Measurements from ENCODE around the gene GALNT8. TPM values are rescaled to one million over a fixed set of nuclear protein-coding genes. Genes with fewer than 3 reads are reported as not detected.

GALNT8 gene
- total and polyA plus RNA-seq, 9 of the 15 experiments (the other 6 are each of a cell fraction or from before 2014, with no cell fraction given), result 0.11 to 0.23 (median 0.21) TPM; not detected in 6

DNA sequence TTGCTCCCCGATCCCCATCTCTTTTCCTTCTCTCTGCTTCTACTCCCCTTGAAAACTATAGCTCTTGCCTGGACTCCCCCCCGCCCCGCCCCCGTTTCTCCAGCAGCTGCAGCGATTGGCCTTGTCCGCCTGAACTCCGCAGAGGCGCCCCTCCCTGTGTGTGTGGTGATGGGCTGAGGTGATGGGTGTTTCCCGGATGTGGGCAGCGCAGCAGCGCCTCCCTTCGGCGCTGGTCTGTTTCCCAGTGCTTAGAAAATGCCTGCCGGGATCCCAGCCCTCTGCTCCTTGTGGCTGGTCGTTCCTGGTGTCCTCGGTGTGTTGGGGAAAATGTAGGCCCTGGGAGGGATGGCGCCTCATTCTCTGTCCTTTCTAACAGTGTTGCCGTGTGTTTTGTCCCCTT, 43.3 kb downstream of the GALNT8 start (continued):
- peak in 1 of 2 experiments; percentile 26; a peak in 2 of 4 replicates for TF ChIP-seq RAD21 (CRISPR knock-in tag; conservative IDR thresholded peaks at IDR 0.05 in 1 of 2, IDR thresholded peaks at IDR 0.05 in 1 of 2)
- TF ChIP-seq, protein P1, sequence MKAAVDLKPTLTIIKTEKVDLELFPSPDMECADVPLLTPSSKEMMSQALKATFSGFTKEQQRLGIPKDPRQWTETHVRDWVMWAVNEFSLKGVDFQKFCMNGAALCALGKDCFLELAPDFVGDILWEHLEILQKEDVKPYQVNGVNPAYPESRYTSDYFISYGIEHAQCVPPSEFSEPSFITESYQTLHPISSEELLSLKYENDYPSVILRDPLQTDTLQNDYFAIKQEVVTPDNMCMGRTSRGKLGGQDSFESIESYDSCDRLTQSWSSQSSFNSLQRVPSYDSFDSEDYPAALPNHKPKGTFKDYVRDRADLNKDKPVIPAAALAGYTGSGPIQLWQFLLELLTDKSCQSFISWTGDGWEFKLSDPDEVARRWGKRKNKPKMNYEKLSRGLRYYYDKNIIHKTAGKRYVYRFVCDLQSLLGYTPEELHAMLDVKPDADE (conservative IDR thresholded peaks at IDR 0.05; ENCODE audit: control insufficient read depth, low read depth, low read length), result no peak
- TF ChIP-seq RB1 (IDR thresholded peaks at IDR 0.05; ENCODE audit: low read depth), result no peak
- TF ChIP-seq, protein P2, sequence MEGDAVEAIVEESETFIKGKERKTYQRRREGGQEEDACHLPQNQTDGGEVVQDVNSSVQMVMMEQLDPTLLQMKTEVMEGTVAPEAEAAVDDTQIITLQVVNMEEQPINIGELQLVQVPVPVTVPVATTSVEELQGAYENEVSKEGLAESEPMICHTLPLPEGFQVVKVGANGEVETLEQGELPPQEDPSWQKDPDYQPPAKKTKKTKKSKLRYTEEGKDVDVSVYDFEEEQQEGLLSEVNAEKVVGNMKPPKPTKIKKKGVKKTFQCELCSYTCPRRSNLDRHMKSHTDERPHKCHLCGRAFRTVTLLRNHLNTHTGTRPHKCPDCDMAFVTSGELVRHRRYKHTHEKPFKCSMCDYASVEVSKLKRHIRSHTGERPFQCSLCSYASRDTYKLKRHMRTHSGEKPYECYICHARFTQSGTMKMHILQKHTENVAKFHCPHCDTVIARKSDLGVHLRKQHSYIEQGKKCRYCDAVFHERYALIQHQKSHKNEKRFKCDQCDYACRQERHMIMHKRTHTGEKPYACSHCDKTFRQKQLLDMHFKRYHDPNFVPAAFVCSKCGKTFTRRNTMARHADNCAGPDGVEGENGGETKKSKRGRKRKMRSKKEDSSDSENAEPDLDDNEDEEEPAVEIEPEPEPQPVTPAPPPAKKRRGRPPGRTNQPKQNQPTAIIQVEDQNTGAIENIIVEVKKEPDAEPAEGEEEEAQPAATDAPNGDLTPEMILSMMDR (IDR thresholded peaks at IDR 0.05 in 2 of 3, conservative IDR thresholded peaks at IDR 0.05 in 1 of 3; ENCODE audit: insufficient read depth in 2 of 3, low read depth in 1 of 3, low read length in 3 of 3), result peak; percentile 47 to 54 (median 49); a peak in 5 of 6 replicates
- TF ChIP-seq ZNF133 (CRISPR knock-in tag; IDR thresholded peaks at IDR 0.05), result no peak
- no peak for TF ChIP-seq GTF2E2 (tag; IDR thresholded peaks at IDR 0.05)
- TF ChIP-seq ZZZ3 (IDR thresholded peaks at IDR 0.05), result no peak
- TF ChIP-seq ZNF174 (CRISPR knock-in tag; IDR thresholded peaks at IDR 0.05), result no peak
- TF ChIP-seq ELF1 (tag; IDR thresholded peaks at IDR 0.05), result 0 out of 2 replicates have a peak, but pooled peaks have one; percentile 29
- TF ChIP-seq ZFP1 (CRISPR knock-in tag; IDR thresholded peaks at IDR 0.05), result no peak
- TF ChIP-seq HNRNPK (IDR thresholded peaks at IDR 0.05; ENCODE audit: low read depth, low read length, poor library complexity, severe bottlenecking), result no peak

Data from K562 (cell line).